Astrocyte of the cerebellum (primary cell): ENCODE measurements around the gene FOXF2.
"Not testable (repeated sequence)": the region's sequence is repeated elsewhere in the genome, so short reads cannot be mapped to it uniquely, and the experiment has no call there.

Source experiments
- DNase-seq: peaks from one replicate; pipeline ENCODE4 v3.0.0-alpha.2; 2011; ENCODE audit warnings: low read depth
- H3K4me3 ChIP-seq: 2 replicates; pipeline ENCODE4 v1.5.1; 2011; ENCODE audit warnings: mild to moderate bottlenecking, low read depth, low read length, moderate library complexity
- in situ Hi-C: cut with HindIII; loops from 2 replicates; pipeline ENCODE4 v1.10.0; 2017; ENCODE audit warnings: low sequenced_read_pairs
- TF ChIP-seq, protein P1 (sequence below): IDR thresholded peaks from 2 replicates; pipeline ENCODE4 v1.5.1; 2012; ENCODE audit warnings: low read length, low read depth, moderate library complexity, mild to moderate bottlenecking; ENCODE audit errors: missing control alignments

The FOXF2 gene

GRCh38 chr6:1351381-1352008 lies 37.9 kb upstream of the FOXF2 start:
- TF ChIP-seq, protein P1, sequence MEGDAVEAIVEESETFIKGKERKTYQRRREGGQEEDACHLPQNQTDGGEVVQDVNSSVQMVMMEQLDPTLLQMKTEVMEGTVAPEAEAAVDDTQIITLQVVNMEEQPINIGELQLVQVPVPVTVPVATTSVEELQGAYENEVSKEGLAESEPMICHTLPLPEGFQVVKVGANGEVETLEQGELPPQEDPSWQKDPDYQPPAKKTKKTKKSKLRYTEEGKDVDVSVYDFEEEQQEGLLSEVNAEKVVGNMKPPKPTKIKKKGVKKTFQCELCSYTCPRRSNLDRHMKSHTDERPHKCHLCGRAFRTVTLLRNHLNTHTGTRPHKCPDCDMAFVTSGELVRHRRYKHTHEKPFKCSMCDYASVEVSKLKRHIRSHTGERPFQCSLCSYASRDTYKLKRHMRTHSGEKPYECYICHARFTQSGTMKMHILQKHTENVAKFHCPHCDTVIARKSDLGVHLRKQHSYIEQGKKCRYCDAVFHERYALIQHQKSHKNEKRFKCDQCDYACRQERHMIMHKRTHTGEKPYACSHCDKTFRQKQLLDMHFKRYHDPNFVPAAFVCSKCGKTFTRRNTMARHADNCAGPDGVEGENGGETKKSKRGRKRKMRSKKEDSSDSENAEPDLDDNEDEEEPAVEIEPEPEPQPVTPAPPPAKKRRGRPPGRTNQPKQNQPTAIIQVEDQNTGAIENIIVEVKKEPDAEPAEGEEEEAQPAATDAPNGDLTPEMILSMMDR: no peak
- in situ Hi-C loops: no loop called here
- DNase-seq: no peak
- no peak overlapping the region for H3K4me3 ChIP-seq

DNA sequence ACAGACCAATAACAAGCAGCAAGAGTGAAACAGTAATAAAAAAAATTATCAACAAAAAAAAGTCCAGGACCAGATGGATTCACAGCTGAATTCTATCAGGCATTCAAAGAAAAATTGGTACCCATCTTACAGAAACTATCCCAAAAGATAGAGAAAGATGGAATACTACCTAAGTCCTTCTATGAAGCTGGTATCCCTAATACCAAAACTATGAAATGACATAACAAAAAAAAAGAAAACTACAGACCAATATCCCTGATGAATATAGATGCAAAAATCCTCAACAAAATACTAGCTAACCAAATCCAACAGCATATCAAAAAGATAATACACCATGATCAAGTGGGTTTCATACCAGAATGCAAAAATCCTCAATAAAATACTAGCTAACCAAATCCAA lies 34.3 kb upstream of the FOXF2 start:
- H3K4me3 ChIP-seq, DNase-seq, in situ Hi-C loops: not testable (repeated sequence)

GRCh38 chr6:1361717-1362116 lies 27.7 kb upstream of the FOXF2 start:
- in situ Hi-C loops, DNase-seq, H3K4me3 ChIP-seq: not testable (repeated sequence)

DNA sequence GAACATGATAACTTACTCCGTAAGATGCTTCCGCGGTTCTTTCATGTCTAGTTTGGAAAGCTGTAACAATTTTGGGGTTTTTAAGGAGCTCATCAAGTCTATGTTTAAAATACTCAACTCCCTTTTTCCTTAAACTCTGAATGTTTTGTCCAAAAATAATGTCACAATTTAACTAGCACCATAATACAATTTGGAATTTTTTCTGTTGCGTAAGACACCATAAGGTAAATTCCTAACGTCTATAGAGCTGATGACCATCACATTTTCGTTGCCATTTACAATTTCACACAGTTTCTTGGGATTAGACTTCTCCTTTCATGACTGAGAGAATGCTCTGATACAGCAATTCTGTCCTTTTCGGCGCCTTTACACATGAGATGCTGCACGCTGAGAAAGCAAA lies 26.7 kb upstream of the FOXF2 start:
- no peak for DNase-seq
- TF ChIP-seq, protein P1: no peak
- in situ Hi-C loops: no loop called here
- H3K4me3 ChIP-seq: no peak overlapping the region

- no peak for DNase-seq
- H3K4me3 ChIP-seq: no peak overlapping the region
- TF ChIP-seq, protein P1: no peak
- in situ Hi-C loops: no loop called here
These were observed 26.1 kb upstream of the FOXF2 start for GRCh38 chr6:1363298-1363697.

GRCh38 chr6:1363729-1364572 lies 25.4 kb upstream of the FOXF2 start:
- in situ Hi-C loops: no loop called here
- no peak for DNase-seq
- TF ChIP-seq, protein P1: peak; percentile 9
- H3K4me3 ChIP-seq: no peak overlapping the region

DNA sequence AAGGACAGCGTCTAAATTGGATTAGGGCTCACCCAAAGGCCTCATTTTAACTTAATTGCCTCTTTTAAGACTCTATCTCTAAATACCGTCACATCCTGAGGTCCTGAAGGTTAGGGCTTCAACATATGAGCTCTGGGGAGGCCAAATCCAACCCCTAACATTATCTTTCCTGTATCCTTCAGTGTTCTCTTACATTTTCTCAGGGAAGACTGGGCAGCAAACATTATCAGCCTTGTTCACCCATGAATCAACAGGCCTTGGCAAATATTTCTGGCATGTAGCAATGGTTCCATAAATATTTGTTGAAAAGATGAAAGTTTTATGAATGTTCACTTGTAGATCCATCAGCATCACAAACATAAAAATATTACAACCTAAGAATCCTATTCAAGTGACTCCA lies 24.6 kb upstream of the FOXF2 start:
- in situ Hi-C loops: no loop called here
- no peak for DNase-seq
- no peak overlapping the region for H3K4me3 ChIP-seq
- TF ChIP-seq, protein P1: no peak
